Measurements from ENCODE around the gene NCAN. TPM values are rescaled to one million over a fixed set of nuclear protein-coding genes. Genes with fewer than 3 reads are reported as not detected.

NCAN gene
- total RNA-seq, 2 donors from 2014 or later, result not detected

DNA sequence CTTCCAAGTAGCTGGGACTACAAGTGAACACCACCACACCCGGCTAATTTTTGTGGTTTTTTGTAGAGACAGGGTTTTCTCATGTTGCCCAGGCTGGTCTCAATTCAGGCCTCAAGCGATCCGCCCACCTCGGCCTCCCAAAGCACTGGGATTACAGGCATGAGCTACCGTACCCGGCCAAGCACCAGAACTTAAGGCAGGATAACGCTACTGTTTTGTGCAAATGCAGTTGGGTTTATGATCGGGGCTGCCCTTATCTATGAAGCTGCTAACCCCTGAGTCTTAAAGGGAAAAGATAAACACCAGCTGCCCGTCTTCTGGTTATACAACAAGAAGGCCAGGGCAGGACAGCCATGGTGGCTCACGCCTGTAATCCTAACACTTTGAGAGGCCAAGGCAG lies 73.9 kb downstream of the NCAN start:
- no peak for DNase-seq (ENCODE audit: low spot score)
- Histone ChIP-seq H3K27ac (no peak overlapping the region), H3K4me1 (no peaks in the 10 kb centered on the region), H3K9me3 (no peaks in the 10 kb centered on the region), H3K36me3 (peaks cover 46% of the 10 kb centered on the region), H3K27me3 (no peaks in the 10 kb centered on the region), H3K4me3 (no peak overlapping the region)
- TF ChIP-seq, protein P1, sequence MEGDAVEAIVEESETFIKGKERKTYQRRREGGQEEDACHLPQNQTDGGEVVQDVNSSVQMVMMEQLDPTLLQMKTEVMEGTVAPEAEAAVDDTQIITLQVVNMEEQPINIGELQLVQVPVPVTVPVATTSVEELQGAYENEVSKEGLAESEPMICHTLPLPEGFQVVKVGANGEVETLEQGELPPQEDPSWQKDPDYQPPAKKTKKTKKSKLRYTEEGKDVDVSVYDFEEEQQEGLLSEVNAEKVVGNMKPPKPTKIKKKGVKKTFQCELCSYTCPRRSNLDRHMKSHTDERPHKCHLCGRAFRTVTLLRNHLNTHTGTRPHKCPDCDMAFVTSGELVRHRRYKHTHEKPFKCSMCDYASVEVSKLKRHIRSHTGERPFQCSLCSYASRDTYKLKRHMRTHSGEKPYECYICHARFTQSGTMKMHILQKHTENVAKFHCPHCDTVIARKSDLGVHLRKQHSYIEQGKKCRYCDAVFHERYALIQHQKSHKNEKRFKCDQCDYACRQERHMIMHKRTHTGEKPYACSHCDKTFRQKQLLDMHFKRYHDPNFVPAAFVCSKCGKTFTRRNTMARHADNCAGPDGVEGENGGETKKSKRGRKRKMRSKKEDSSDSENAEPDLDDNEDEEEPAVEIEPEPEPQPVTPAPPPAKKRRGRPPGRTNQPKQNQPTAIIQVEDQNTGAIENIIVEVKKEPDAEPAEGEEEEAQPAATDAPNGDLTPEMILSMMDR (IDR thresholded peaks at IDR 0.05), result no peak

DNA sequence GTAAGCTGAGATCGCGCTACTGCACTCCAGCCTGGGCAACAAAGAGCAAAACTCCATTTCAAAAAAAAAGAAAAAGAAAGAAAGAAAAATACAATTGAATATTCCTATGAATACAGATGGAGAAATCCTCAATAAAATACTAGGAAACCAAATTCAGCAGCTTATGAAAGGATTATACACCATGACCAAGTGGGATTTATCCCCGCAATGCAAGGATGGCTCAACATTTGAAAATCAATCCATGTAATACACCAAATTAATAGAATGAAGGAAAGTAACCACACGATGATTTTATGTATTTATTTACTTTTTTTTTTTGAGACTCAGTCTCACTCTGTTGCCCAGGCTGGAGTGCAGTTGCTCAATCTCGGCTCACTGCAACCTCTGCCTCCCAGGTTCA lies 80.8 kb downstream of the NCAN start:
- Histone ChIP-seq H3K27me3 (no peaks in the 10 kb centered on the region), H3K36me3 (peaks cover 41% of the 10 kb centered on the region), H3K9me3 (peaks cover 0 to 6% of the 10 kb centered on the region in 2 donors), H3K4me3 (no peak overlapping the region), H3K27ac (no peak overlapping the region), H3K4me1 (no peaks in the 10 kb centered on the region)
- no peak for DNase-seq (ENCODE audit: low spot score)
- TF ChIP-seq, protein P1 (IDR thresholded peaks at IDR 0.05), result no peak

DNA sequence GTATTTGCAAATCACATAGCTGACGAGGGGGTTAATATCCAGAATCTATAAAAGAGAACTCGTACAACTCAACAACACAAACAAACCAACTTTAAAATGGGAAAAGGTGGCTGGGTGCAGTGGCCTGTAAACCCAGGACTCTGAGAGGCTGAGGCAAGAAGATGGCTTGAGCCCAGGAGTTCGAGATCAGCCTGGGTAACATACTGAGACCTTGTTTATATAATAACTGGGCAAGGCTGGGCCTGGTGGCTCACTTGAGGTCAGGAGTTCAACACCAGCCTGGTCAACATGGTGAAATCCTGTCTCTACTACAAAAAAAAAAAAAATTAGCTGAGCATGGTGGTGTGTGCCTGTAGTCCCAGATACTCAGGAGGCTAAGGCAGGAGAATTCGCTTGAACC lies 83.2 kb downstream of the NCAN start:
- TF ChIP-seq, protein P1 (IDR thresholded peaks at IDR 0.05), result no peak
- H3K4me1 ChIP-seq, result no peaks in the 10 kb centered on the region
- no peak for DNase-seq (ENCODE audit: low spot score)
- H3K27ac ChIP-seq, result no peak overlapping the region
- H3K36me3 ChIP-seq, result peaks cover 29% of the 10 kb centered on the region
- no peaks in the 10 kb centered on the region for H3K27me3 ChIP-seq
- H3K4me3 ChIP-seq, result no peak overlapping the region
- peaks cover 0 to 6% of the 10 kb centered on the region in 2 donors for H3K9me3 ChIP-seq

DNA sequence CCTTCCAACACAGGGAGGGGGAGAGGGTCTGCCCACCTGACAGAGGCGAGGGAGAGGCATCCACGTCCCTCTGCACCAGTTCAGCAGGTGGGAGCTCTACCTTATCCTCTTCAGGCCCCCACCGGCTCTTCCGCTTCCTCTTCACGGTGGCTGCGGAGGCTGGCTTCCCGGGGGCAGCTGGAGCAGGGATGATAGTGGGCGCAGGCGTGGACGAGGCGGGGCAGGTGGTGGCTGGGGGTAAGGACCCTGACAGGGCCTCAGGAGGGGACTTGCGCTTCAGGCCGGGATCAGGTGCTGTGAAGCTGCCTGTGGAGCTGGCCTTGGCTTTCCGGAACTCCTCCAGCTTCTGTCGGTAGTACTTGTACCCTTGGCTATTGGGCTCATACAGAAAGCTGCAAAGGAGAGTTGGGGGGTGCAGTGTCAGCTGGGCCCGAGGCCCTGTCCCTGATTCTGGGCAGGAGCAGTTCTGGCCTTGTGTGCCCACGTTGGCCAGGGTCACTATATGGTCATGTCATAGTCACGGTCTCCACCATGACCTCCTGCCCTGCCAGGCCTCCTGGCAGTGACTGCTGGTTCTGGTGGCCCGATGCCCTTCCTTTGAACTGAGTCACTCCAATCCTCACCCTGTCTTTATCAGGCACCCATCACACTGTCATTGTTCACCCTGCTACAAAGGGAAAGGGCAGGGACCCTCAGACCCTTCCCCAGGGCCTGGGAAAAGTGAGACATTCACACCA lies 85.4 kb downstream of the NCAN start:
- TF ChIP-seq, protein P1 (IDR thresholded peaks at IDR 0.05), result no peak
- Histone ChIP-seq H3K9me3 (peaks cover 0 to 6% of the 10 kb centered on the region in 2 donors), H3K4me1 (no peaks in the 10 kb centered on the region), H3K4me3 (no peak overlapping the region), H3K27ac (no peak overlapping the region), H3K36me3 (peaks cover 38% of the 10 kb centered on the region), H3K27me3 (no peaks in the 10 kb centered on the region)
- no peak for DNase-seq (ENCODE audit: low spot score)

DNA sequence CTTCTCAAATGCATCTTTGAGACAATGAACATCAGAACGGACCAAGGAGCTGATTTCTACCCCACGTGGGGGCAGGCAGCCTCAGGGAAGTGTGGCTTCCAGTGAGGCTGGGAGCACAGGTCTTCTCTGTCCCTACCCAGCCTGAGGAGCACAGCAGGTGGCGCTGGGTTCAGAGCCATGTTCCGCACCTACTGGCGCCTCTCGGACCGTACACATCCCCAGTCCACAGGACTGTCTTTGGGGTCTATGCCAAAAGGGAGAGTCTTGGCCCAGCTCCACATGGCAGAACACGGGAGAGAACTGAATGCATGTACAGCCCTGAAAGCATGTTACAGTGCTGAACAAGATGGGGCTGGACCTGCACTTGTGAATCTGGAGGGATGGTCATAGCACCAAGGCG lies 86.0 kb downstream of the NCAN start:
- TF ChIP-seq, protein P1 (IDR thresholded peaks at IDR 0.05), result no peak
- Histone ChIP-seq H3K4me3 (no peak overlapping the region), H3K9me3 (peaks cover 0 to 2% of the 10 kb centered on the region in 2 donors), H3K4me1 (no peaks in the 10 kb centered on the region), H3K27me3 (no peaks in the 10 kb centered on the region), H3K36me3 (peaks cover 39% of the 10 kb centered on the region), H3K27ac (no peak overlapping the region)
- no peak for DNase-seq (ENCODE audit: low spot score)

DNA sequence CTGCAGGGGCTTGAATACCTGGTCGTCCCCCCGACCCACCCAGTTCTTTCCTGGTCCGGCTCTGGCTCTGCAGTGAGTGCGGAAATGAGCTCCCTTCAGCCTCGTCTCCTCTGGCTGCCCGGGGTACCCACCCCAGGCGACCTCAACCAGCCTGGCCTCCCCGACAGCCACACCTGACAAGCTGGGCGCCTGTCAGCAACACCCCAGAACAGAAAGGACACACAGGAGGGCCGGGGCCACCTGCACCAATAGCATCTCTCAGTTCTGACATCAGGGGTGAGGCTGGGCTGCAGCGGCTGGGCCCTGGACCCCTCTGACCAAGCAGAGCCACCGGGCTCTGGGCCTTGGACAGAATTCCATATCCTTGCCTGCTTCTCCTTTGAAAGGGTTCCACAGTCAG lies 88.9 kb downstream of the NCAN start:
- no peaks in the 10 kb centered on the region for H3K4me1 ChIP-seq
- H3K9me3 ChIP-seq, result no peaks in the 10 kb centered on the region
- no peak overlapping the region for H3K4me3 ChIP-seq
- H3K36me3 ChIP-seq, result peaks cover 40% of the 10 kb centered on the region
- no peaks in the 10 kb centered on the region for H3K27me3 ChIP-seq
- DNase-seq (ENCODE audit: low spot score), result no peak
- TF ChIP-seq, protein P1 (IDR thresholded peaks at IDR 0.05), result no peak
- H3K27ac ChIP-seq, result no peak overlapping the region
